Caco-2 (cell line): ENCODE measurements around the gene TIMMDC1. TPM values are rescaled to one million over a fixed set of nuclear protein-coding genes. Genes with fewer than 3 reads are reported as not detected.

Experiments
- BruUV-seq: library from RNA; stranded (reverse); fragments of 400-500 nt; replicated peaks from 2 replicates; lab custom pipeline; 2021; lab: Mats Ljungman, UMichigan
- CTCF ChIA-PET: fragments of 300-600 bp; sonication (Branson Sonifier 250); formaldehyde crosslinking; loops from one replicate; lab custom pipeline; 2022; ENCODE audit warnings: antibody characterized with exemption; lab: Charles Lee
- POLR2A ChIA-PET: fragments of 300-600 bp; sonication (Branson Sonifier 250); formaldehyde crosslinking; loops from one replicate; lab custom pipeline; 2022; ENCODE audit warnings: antibody characterized with exemption; lab: Charles Lee
- DNase-seq, 2 experiments: peaks; one replicate each; pipeline versions ENCODE4 v3.0.0 to v3.0.0-alpha.2; 2020 to 2022
- H3K27me3 ChIP-seq: replicated peaks from 2 replicates; pipeline ENCODE4 v1.6.0; 2011; ENCODE audit warnings: low read length; ENCODE audit not compliant: control insufficient read depth, insufficient read depth
- H3K36me3 ChIP-seq: 2 replicates; pipeline ENCODE4 v1.5.1; 2011; ENCODE audit warnings: low read length; ENCODE audit not compliant: control insufficient read depth, insufficient read depth
- H3K4me1 ChIP-seq: fragments of 250-450 bp; sonication (Bioruptor Pico); 2 replicates; pipeline ENCODE4 v1.5.1; 2020; ENCODE audit warnings: mild to moderate bottlenecking
- H3K4me3 ChIP-seq: 2 replicates; pipeline ENCODE4 v1.5.1; 2011; ENCODE audit warnings: low read depth, mild to moderate bottlenecking, control low read depth, low read length
- H3K9me3 ChIP-seq: fragments of 250-450 bp; sonication (Bioruptor Pico); 2 replicates; pipeline ENCODE4 v1.5.1; 2020; ENCODE audit warnings: mild to moderate bottlenecking, moderate library complexity
- H3K27ac Mint-ChIP-seq: one replicate; pipeline ENCODE4 v1.8.0; 2022; ENCODE audit warnings: mixed read lengths; ENCODE audit not compliant: unreplicated experiment
- H3K27me3 Mint-ChIP-seq: one replicate; pipeline ENCODE4 v1.8.0; 2022; ENCODE audit warnings: mixed read lengths; ENCODE audit not compliant: insufficient read depth, unreplicated experiment
- H3K36me3 Mint-ChIP-seq: one replicate; pipeline ENCODE4 v1.8.0; 2022; ENCODE audit warnings: mild to moderate bottlenecking, mixed read lengths; ENCODE audit not compliant: insufficient read depth, unreplicated experiment
- H3K4me1 Mint-ChIP-seq: one replicate; pipeline ENCODE4 v1.8.0; 2022; ENCODE audit warnings: low read depth, mixed read lengths; ENCODE audit not compliant: unreplicated experiment
- H3K4me3 Mint-ChIP-seq: one replicate; pipeline ENCODE4 v1.8.0; 2022; ENCODE audit warnings: mild to moderate bottlenecking, moderate library complexity, mixed read lengths; ENCODE audit not compliant: unreplicated experiment
- H3K9me3 Mint-ChIP-seq: one replicate; pipeline ENCODE4 v1.8.0; 2022; ENCODE audit warnings: mixed read lengths; ENCODE audit not compliant: unreplicated experiment
- intact Hi-C: fragments of 100-400 bp; cut with micrococcal nuclease; formaldehyde crosslinking; loops from one replicate; pipeline ENCODE4 v1.10.0; 2022; ENCODE audit not compliant: unreplicated experiment
- total RNA-seq: library from RNA; stranded (reverse); gene quantifications from 2 replicates; pipeline ENCODE4 v1.2.3, GENCODE V29; 2022
- TF ChIP-seq, protein P1 (sequence below), 2 experiments: fragments of 200-600 bp in 1 of 2; IDR thresholded peaks; 1 replicate in 1 of 2; 2 replicates in 1 of 2; pipeline versions ENCODE4 v1.5.1 to v1.8.0; 2011 to 2022; ENCODE audit warnings: antibody characterized with exemption in 1 of 2, control low read depth in 1 of 2, inconsistent platforms in 1 of 2, low read depth in 1 of 2, low read length in 1 of 2, mild to moderate bottlenecking in 1 of 2, moderate library complexity in 1 of 2; ENCODE audit not compliant: insufficient read depth in 1 of 2, severe bottlenecking in 1 of 2, unreplicated experiment in 1 of 2

TIMMDC1 gene
- total RNA-seq, 1 experiment from 2014 or later: 66.7 TPM

DNA sequence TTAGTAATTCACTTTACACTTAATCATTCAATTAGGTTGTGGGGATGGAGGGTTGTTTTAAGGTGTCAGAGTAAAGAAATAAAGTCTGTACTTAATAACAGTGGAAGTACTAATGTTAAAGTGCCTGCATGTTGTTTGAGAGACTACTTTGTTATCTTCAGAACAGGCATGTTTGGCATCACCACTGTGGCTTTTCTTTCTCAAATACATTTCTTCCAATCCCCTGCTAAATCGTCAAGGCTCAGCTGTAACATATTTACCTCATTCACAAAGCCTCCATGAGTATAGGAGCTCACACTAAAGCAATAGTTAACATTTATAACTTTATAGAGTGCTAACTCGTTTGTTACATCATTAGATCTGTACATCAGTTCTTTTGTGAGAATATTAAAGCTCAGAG, 2.6 kb downstream of the TIMMDC1 start:
- POLR2A ChIA-PET: no interaction called here
- DNase-seq: no peak
- Mint-ChIP-seq H3K36me3 (peaks cover 10% of the 10 kb centered on the region), H3K9me3 (no peaks in the 10 kb centered on the region), H3K4me1 (peaks cover 12% of the 10 kb centered on the region), H3K27ac (no peak overlapping the region), H3K27me3 (no peaks in the 10 kb centered on the region), H3K4me3 (no peak overlapping the region)
- no TSS peak for BruUV-seq
- Histone ChIP-seq H3K4me3 (no peak overlapping the region), H3K36me3 (no peaks in the 10 kb centered on the region), H3K9me3 (no peaks in the 10 kb centered on the region), H3K27me3 (no peaks in the 10 kb centered on the region), H3K4me1 (0 out of 2 replicates have a peak, but pooled peaks cover 7% of the 10 kb centered on the region)
- CTCF ChIA-PET: no interaction called here
- TF ChIP-seq, protein P1, sequence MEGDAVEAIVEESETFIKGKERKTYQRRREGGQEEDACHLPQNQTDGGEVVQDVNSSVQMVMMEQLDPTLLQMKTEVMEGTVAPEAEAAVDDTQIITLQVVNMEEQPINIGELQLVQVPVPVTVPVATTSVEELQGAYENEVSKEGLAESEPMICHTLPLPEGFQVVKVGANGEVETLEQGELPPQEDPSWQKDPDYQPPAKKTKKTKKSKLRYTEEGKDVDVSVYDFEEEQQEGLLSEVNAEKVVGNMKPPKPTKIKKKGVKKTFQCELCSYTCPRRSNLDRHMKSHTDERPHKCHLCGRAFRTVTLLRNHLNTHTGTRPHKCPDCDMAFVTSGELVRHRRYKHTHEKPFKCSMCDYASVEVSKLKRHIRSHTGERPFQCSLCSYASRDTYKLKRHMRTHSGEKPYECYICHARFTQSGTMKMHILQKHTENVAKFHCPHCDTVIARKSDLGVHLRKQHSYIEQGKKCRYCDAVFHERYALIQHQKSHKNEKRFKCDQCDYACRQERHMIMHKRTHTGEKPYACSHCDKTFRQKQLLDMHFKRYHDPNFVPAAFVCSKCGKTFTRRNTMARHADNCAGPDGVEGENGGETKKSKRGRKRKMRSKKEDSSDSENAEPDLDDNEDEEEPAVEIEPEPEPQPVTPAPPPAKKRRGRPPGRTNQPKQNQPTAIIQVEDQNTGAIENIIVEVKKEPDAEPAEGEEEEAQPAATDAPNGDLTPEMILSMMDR (IDR thresholded peaks at IDR 0.05; ENCODE audit: insufficient read depth in 1 of 2, low read depth in 1 of 2, low read length in 1 of 2, severe bottlenecking in 1 of 2, unreplicated experiment in 1 of 2): no peak
- intact Hi-C loops: no loop called here

DNA sequence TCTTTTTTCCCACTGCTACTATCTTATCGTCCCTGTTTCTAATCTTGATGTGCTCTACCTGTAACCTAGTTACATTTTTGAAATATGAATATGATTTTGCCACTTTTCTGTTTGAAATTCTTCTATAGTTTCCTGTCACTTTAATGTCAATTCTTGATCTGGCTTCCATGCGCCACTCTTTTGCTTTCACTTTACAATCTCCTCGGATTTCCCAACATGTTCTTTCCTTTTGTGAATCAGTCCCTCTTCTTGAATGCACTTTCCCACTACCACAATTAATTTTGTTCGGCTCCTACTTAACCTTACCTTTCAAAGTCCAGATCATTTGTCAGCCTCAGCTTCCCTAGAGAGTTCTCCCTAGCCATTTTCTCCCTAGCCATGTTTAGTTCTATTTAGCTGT, 8.3 kb downstream of the TIMMDC1 start:
- no TSS peak for BruUV-seq
- H3K4me3 Mint-ChIP-seq: no peak overlapping the region
- no peaks in the 10 kb centered on the region for H3K4me1 Mint-ChIP-seq
- H3K27me3 Mint-ChIP-seq: no peaks in the 10 kb centered on the region
- H3K36me3 Mint-ChIP-seq: peaks cover 12% of the 10 kb centered on the region
- no peaks in the 10 kb centered on the region for H3K36me3 ChIP-seq
- no peaks in the 10 kb centered on the region for H3K27me3 ChIP-seq
- H3K9me3 ChIP-seq: no peaks in the 10 kb centered on the region
- ChIA-PET CTCF (no interaction called here), POLR2A (no interaction called here)
- TF ChIP-seq, protein P1 (IDR thresholded peaks at IDR 0.05; ENCODE audit: insufficient read depth in 1 of 2, low read depth in 1 of 2, low read length in 1 of 2, severe bottlenecking in 1 of 2, unreplicated experiment in 1 of 2): no peak
- H3K27ac Mint-ChIP-seq: no peak overlapping the region
- no peaks in the 10 kb centered on the region for H3K9me3 Mint-ChIP-seq
- no peaks in the 10 kb centered on the region for H3K4me1 ChIP-seq
- no peak for DNase-seq
- H3K4me3 ChIP-seq: no peak overlapping the region
- intact Hi-C loops: no loop called here

DNA sequence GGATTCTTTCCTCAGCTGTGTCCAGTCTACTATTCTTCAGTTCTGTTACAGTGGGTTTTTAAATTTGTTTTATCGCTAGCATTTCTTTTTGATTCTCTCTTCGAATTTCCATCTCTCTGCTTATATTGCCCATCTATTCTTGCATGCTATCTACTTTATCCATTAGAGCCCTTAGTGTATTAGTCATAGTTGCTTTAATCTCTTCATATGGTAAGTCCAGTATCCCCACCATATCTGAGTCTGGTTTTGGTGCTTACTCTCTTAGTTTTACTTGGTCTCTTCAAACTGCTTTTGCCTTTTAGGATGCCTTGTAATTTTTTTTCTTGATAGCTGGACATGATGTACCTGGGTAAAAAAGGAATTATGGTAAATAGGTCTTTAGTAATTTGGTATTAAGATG, 9.1 kb downstream of the TIMMDC1 start:
- no peak for DNase-seq
- H3K36me3 Mint-ChIP-seq: peaks cover 12% of the 10 kb centered on the region
- H3K4me3 Mint-ChIP-seq: no peak overlapping the region
- Histone ChIP-seq H3K4me1 (no peaks in the 10 kb centered on the region), H3K9me3 (no peaks in the 10 kb centered on the region), H3K36me3 (no peaks in the 10 kb centered on the region), H3K27me3 (no peaks in the 10 kb centered on the region), H3K4me3 (no peak overlapping the region)
- H3K9me3 Mint-ChIP-seq: no peaks in the 10 kb centered on the region
- H3K27me3 Mint-ChIP-seq: no peaks in the 10 kb centered on the region
- no TSS peak for BruUV-seq
- TF ChIP-seq, protein P1 (IDR thresholded peaks at IDR 0.05; ENCODE audit: insufficient read depth in 1 of 2, low read depth in 1 of 2, low read length in 1 of 2, severe bottlenecking in 1 of 2, unreplicated experiment in 1 of 2): no peak
- intact Hi-C loops: no loop called here
- no peaks in the 10 kb centered on the region for H3K4me1 Mint-ChIP-seq
- ChIA-PET CTCF (no interaction called here), POLR2A (no interaction called here)
- no peak overlapping the region for H3K27ac Mint-ChIP-seq
